Ureter (tissue), 1 donor: ENCODE results near the gene PM20D2. TPM values are rescaled to one million over a fixed set of nuclear protein-coding genes. Genes with fewer than 3 reads are reported as not detected.
"Not testable (repeated sequence)": the region's sequence is repeated elsewhere in the genome, so short reads cannot be mapped to it uniquely, and the experiment has no call there.

Experiments used
- DNase-seq: peaks from one replicate; pipeline ENCODE4 v3.0.0-alpha.2; 2020; ENCODE audit warnings: low spot score
- total RNA-seq: library from RNA; stranded (reverse); gene quantifications from one replicate; pipeline ENCODE4 v1.2.4, GENCODE V29; 2023
- donor health status: DM: yes; HTN: yes; CAD: no.

The PM20D2 gene, protein sequence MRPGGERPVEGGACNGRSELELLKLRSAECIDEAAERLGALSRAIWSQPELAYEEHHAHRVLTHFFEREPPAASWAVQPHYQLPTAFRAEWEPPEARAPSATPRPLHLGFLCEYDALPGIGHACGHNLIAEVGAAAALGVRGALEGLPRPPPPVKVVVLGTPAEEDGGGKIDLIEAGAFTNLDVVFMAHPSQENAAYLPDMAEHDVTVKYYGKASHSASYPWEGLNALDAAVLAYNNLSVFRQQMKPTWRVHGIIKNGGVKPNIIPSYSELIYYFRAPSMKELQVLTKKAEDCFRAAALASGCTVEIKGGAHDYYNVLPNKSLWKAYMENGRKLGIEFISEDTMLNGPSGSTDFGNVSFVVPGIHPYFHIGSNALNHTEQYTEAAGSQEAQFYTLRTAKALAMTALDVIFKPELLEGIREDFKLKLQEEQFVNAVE
- 13.6 TPM for total RNA-seq

- peak; percentile 65 for DNase-seq
These were observed at the start of gene PM20D2 for GRCh38 chr6:89145956-89146717. Gene PM20D2 (plus strand): TSS chr6:89146055. CDS start chr6:89146145, 90 bp downstream.

- DNase-seq: no peak
These were observed 47.4 kb upstream of the PM20D2 start for GRCh38 chr6:89098461-89098860.

DNA sequence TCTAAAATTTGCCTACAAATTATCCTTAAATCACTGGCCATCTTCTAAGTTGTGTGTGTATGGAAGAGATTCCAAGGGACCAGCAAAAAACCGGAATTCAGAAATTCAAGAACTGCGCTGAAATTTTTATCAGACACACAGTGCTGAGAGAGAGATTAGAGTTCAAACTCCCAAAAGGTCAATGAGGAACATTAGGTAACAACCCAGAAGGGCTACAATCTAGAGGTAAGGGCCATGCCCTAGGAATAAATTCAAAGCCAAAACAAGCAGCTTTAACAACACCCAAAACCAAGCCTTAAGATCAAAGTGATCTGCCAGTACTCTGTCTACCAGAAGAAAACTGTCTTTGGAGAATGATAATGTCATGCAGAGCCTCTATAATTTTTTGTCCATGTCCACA, 45.7 kb upstream of the PM20D2 start:
- DNase-seq: no peak

- no peak for DNase-seq
These were observed 35.6 kb upstream of the PM20D2 start for GRCh38 chr6:89110284-89110683.

DNA sequence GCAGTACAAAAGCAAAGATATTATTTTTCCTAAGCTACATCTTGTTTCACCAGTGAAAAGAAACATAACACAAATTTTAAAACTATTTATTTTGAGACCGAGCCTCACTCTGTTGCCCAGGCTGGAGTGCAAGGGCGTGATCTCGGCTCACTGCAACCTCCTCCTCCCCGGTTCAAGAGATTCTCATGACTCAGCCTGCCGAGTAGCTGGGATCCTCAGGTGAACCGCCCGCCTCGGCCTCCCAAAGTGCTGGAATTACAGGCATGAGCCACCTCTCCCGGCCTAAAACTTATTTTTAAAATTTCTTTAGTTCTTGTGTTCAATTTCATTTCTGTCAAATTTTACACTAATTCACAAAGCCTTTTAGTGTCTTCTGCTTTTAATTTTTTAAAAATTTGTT, 33.9 kb upstream of the PM20D2 start:
- DNase-seq: no peak

- no peak for DNase-seq
These were observed 29.2 kb upstream of the PM20D2 start for GRCh38 chr6:89116702-89117101.

DNA sequence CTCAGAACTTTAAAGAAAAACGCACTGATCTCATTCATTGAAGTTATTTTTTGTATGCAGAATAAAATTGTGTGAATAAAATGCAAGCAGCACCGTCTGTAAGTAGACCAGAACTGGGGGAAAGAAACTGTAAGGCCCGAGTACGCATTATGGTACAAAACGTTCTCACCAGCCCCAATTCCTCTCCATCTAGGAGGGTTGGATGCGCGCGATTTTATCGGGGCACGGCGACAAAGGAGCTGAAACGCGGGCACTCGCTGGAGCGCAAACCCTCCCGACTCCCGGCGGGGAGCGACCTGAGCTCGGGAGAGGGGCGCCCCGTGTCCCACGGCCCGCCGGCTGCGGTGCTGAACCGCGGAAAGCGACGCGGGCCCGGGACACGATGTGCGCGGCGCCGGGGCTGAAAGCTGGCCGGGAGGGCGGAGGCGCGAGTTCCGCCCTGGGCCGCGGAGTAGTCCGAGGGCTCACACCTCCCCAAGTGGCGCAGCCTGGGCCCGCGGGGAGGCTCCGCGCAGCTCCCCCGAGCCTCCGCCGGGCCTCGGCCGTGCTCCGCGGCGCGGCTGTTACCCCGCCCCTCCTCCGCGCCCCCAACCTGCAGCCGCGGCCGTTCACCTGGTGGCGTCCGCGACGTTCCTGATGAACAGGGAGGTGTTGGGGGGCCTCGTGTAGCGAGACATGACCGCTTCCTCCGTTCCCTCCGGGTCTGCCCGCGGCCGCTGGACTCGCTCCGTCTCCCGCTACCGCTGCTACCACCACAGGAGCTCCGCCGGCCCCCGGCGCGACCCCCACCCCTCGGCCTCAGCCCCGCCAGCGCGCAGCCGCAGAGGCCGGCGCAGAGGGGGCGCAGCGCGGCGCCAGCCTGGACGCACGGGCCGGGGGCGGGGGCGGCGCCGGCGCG, 28.4 kb upstream of the PM20D2 start, which contains the start of gene SRSF12:
Gene SRSF12, minus strand, starts transcription at position 861 of the 898 bp plus-strand sequence. Its CDS starts 184 bp downstream, at position 677.
- no peak for DNase-seq

- DNase-seq: no peak
These were observed 26.9 kb upstream of the PM20D2 start for GRCh38 chr6:89118931-89119330.

DNA sequence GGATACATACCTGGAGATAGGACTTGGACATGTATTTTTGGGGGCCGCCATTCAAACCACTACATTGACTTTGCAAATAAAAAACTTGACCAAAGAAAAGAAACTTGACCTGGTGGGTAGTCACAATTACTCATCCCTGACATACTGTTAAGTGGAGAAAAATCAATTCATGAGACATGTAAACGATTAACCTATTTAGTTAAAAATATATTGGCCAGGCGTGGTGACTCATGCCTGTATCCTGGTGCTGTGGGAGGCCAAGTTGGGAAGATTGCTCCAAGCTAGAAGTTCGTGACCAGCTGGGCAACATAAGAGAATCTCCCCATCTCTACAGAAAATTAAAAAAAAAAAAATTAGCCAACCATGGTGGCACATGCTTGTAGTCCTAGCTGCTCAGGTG, 25.5 kb upstream of the PM20D2 start:
- DNase-seq: no peak

DNA sequence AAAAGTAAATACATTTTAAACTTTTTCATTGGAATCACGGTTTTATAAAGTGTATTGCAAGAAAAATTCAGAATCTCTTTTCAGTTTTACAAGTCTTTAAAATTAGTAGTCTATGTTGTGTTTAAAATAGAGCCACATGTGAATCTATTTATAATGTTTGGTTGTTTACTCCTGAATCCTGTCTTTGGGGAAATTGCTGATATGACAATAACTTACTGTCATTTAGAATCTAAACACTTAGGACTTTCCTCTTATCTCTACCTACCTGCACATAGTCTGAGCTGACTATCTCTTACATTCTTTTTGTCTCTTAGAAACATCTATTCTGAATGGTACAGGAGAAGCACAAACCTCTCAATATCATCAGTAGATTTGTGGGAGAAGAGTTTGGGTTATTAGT, 23.9 kb upstream of the PM20D2 start:
- DNase-seq: no peak

DNA sequence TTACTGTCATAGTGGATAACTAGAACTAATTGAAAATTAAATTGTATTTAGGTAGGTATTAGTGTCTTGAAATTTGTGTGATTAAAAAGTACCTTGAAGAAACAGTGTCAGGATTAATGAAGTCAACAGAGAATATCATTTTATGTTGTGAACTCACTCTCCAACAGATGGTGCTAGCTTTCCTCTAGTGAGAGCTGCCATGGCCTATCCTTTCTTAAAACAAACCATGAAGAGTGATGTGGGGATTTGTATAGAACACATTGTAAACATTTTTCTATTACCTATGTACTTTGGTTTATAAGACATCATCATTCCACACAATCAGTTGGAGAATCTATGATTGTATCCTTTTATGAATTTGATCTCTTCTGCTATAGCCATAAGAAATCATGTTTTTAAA, 23.2 kb upstream of the PM20D2 start:
- no peak for DNase-seq

DNA sequence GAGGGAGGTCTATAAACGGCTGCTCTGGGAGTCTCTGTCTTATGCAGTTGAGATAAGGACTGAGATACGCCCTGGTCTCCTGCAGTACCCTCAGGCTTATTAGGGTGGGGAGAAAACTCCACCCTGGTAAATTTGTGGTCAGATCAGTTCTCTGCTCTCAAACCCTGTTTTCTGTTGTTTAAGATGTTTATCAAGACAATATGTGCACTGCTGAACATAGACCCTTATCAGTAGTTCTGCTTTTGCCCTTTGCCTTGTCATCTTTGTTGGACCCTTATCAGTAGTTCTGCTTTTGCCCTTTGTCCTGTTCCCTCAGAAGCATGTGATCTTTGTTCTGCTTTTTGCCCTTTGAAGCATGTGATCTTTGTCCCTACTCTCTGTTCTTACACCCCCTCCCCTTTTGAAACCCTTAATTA, 17.6 kb upstream of the PM20D2 start:
- DNase-seq: not testable (repeated sequence)

GRCh38 chr6:89131599-89131998, 14.3 kb upstream of the PM20D2 start:
- no peak for DNase-seq

GRCh38 chr6:89132057-89132456, 13.8 kb upstream of the PM20D2 start:
- DNase-seq: no peak

- no peak for DNase-seq
These were observed 11.9 kb upstream of the PM20D2 start for GRCh38 chr6:89133981-89134380.

- no peak for DNase-seq
These were observed 11.1 kb upstream of the PM20D2 start for GRCh38 chr6:89134723-89135122.

- no peak for DNase-seq
These were observed 7.7 kb upstream of the PM20D2 start for GRCh38 chr6:89138173-89138572.

DNA sequence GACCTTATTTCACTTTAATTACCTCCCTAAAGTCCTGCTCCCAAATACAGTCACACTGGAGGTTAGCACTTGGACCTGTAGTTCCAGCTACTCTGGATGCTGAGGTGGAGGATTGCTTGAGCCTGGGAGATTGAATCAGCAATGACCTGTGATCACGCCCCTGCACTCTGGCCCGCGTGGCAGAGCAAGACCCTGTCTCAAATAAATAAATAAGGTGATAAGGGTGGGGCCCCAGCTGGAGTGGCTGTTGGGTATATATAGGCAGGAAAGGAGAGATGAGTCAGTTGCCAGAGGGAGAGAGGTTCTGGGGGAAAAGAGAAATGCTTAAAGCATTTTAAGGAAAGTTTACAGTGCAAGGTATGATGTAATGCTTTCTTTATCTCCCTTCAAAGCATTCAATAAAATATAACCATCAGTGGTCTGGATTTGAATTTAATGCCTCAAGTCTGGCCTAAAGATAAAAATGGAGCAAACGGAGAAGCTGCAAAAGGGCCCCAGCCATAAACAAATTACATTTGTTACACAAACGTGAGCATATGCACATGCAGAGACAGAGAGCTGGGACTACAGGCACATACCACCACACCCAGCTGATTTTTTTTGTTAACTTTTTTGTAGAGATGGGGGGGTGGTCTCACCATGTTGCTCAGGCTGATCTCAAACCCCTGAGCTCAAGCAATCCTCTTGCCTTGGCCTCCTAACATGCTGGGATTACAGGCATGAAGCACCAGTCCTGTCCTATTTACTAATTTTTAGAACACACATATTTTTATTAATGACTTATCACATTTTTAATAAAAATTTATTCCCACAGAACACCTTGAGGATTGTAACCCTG, 6.1 kb upstream of the PM20D2 start:
- no peak for DNase-seq

DNA sequence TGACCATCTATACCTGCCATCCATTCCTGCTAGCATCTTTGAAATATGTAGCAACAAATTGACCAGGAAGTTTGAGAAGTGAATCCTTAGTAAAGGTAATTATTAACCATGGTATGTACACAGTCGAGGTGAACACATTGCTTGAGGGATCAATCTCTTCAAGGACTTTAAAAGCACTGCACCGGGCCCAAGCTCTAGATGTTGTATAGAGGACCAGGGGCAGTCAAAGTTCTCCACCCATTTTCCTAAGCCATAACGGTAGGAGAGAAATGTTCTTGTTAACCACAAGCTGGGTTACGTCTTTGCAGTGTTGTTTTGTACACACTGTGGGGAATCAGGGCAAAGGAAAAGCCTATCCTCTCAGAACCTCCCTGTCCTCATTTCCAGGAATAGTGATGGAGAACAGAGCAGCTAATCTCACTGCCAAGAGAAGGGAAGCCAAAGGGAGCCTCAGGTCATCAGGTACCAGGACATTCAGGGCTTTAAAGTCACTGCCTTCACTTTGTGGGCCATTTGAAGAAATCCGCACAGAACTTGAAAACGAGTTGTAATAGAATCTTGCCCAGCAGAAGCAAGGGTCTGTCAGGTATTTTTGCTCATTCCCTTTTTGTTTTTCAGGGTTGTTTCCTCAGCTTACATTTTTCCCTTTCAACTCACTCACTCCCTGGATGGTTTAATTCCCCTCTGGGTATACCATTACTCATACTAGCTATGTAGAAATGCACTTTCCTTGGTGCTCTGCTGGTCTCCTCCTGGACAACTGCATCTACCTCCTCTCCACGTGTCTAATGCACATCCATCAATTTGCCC, 5.3 kb upstream of the PM20D2 start:
- DNase-seq: no peak

- DNase-seq: no peak
These were observed 1.4 kb upstream of the PM20D2 start for GRCh38 chr6:89144354-89144906.
